H9 (cell line): ENCODE results near the gene IL10. TPM values are rescaled to one million over a fixed set of nuclear protein-coding genes. Genes with fewer than 3 reads are reported as not detected.
"Not testable (repeated sequence)": the region's sequence is repeated elsewhere in the genome, so short reads cannot be mapped to it uniquely, and the experiment has no call there.

ENCODE experiments used
- DNase-seq: peaks from one replicate; pipeline ENCODE4 v3.0.0-alpha.2; 2017
- H2AFZ ChIP-seq: one replicate; pipeline ENCODE4 v1.6.1; 2013; ENCODE audit warnings: mild to moderate bottlenecking, low read length, control low read depth, moderate library complexity
- H2AK5ac ChIP-seq: 2 replicates; pipeline ENCODE4 v1.6.1; 2013; ENCODE audit warnings: low read length, control low read depth, mixed read lengths; ENCODE audit not compliant: insufficient read length
- H2BK120ac ChIP-seq: one replicate; pipeline ENCODE4 v1.6.1; 2013; ENCODE audit warnings: low read depth, mild to moderate bottlenecking, low read length, control low read depth, inconsistent platforms; ENCODE audit not compliant: poor library complexity, severe bottlenecking
- H2BK12ac ChIP-seq: 2 replicates; pipeline ENCODE4 v1.6.1; 2013; ENCODE audit warnings: low read length, control low read depth, mixed read lengths, low read depth; ENCODE audit not compliant: insufficient read length
- H2BK15ac ChIP-seq: 2 replicates; pipeline ENCODE4 v1.6.1; 2013; ENCODE audit warnings: low read depth, low read length, control low read depth
- H2BK20ac ChIP-seq: one replicate; pipeline ENCODE4 v1.6.1; 2013; ENCODE audit warnings: low read depth, mild to moderate bottlenecking, low read length, control low read depth, inconsistent platforms; ENCODE audit not compliant: poor library complexity, severe bottlenecking
- H2BK5ac ChIP-seq: 2 replicates; pipeline ENCODE4 v1.6.1; 2013; ENCODE audit warnings: low read length, control low read depth, mixed read lengths; ENCODE audit not compliant: insufficient read length
- H3K14ac ChIP-seq: 2 replicates; pipeline ENCODE4 v1.6.1; 2013; ENCODE audit warnings: low read length, control low read depth; ENCODE audit not compliant: insufficient read depth
- H3K18ac ChIP-seq: 2 replicates; pipeline ENCODE4 v1.6.1; 2013; ENCODE audit warnings: low read depth, mild to moderate bottlenecking, mixed read lengths, low read length, control low read depth; ENCODE audit not compliant: insufficient read length
- H3K23ac ChIP-seq: 2 replicates; pipeline ENCODE4 v1.6.1; 2013; ENCODE audit warnings: low read length, control low read depth, mixed read lengths, low read depth; ENCODE audit not compliant: insufficient read length
- H3K23me2 ChIP-seq: 2 replicates; pipeline ENCODE4 v1.6.1; 2013; ENCODE audit warnings: low read depth, mild to moderate bottlenecking, mixed read lengths, low read length, control low read depth; ENCODE audit not compliant: insufficient read length, poor library complexity, severe bottlenecking
- H3K27ac ChIP-seq: 2 replicates; pipeline ENCODE4 v1.5.1; 2013; ENCODE audit warnings: low read length, control low read depth, mixed read lengths, low read depth; ENCODE audit not compliant: insufficient read length
- H3K27me3 ChIP-seq: 2 replicates; pipeline ENCODE4 v1.6.1; 2013; ENCODE audit warnings: low read length, control low read depth, inconsistent platforms; ENCODE audit not compliant: insufficient read depth
- H3K4ac ChIP-seq: 2 replicates; pipeline ENCODE4 v1.6.1; 2013; ENCODE audit warnings: low read depth, mild to moderate bottlenecking, control low read depth, inconsistent platforms, low read length, moderate library complexity
- H3K4me1 ChIP-seq: 2 replicates; pipeline ENCODE4 v1.6.1; 2013; ENCODE audit warnings: low read length, control low read depth, inconsistent platforms; ENCODE audit not compliant: insufficient read depth
- H3K4me2 ChIP-seq: 2 replicates; pipeline ENCODE4 v1.6.1; 2013; ENCODE audit warnings: low read length, control low read depth, mixed read lengths; ENCODE audit not compliant: insufficient read length, insufficient read depth
- H3K56ac ChIP-seq: 2 replicates; pipeline ENCODE4 v1.6.1; 2013; ENCODE audit warnings: low read depth, mild to moderate bottlenecking, mixed read lengths, low read length, control low read depth; ENCODE audit not compliant: insufficient read length
- H3K79me1 ChIP-seq: 2 replicates; pipeline ENCODE4 v1.6.1; 2013; ENCODE audit warnings: low read depth, mild to moderate bottlenecking, moderate library complexity, low read length, control low read depth, inconsistent platforms; ENCODE audit not compliant: insufficient read depth, poor library complexity, severe bottlenecking
- H3K79me2 ChIP-seq: 2 replicates; pipeline ENCODE4 v1.6.1; 2013; ENCODE audit warnings: low read length, control low read depth, inconsistent platforms; ENCODE audit not compliant: insufficient read depth
- H3K9ac ChIP-seq: 2 replicates; pipeline ENCODE4 v1.6.1; 2013; ENCODE audit warnings: low read length, control low read depth, mixed read lengths; ENCODE audit not compliant: insufficient read length; ENCODE audit errors: extremely low read depth
- H3K9me3 ChIP-seq: one replicate; pipeline ENCODE4 v1.6.1; 2013; ENCODE audit warnings: low read depth, low read length, inconsistent platforms; ENCODE audit not compliant: control insufficient read depth
- H3T11ph ChIP-seq: one replicate; pipeline ENCODE4 v1.6.1; 2013; ENCODE audit warnings: mild to moderate bottlenecking, low read length, control low read depth, inconsistent platforms
- H4K20me1 ChIP-seq: one replicate; pipeline ENCODE4 v1.6.1; 2013; ENCODE audit not compliant: control insufficient read depth, insufficient read length, insufficient read depth
- H4K5ac ChIP-seq: 2 replicates; pipeline ENCODE4 v1.6.1; 2013; ENCODE audit warnings: low read depth, mild to moderate bottlenecking, mixed read lengths, low read length, control low read depth; ENCODE audit not compliant: insufficient read length
- H4K8ac ChIP-seq: replicated peaks from 2 replicates; pipeline ENCODE4 v1.6.1; 2013; ENCODE audit warnings: low read length, control low read depth, mixed read lengths, low read depth; ENCODE audit not compliant: insufficient read length
- H4K91ac ChIP-seq: 2 replicates; pipeline ENCODE4 v1.6.1; 2013; ENCODE audit warnings: low read depth, mild to moderate bottlenecking, moderate library complexity, mixed read lengths, low read length, control low read depth; ENCODE audit not compliant: insufficient read length
- H3K27ac Mint-ChIP-seq, 3 experiments: 2 replicates in 2 of 3; 3 replicates in 1 of 3; pipeline ENCODE4 v1.8.0; 2020 to 2021; ENCODE audit warnings: mixed read lengths in 3 of 3, mild to moderate bottlenecking in 1 of 3, moderate library complexity in 1 of 3
- H3K27me3 Mint-ChIP-seq: 2 replicates; pipeline ENCODE4 v1.8.0; 2021; ENCODE audit warnings: low read depth, mild to moderate bottlenecking, moderate library complexity, mixed read lengths
- H3K36me3 Mint-ChIP-seq, 3 experiments: 2 replicates in 2 of 3; 3 replicates in 1 of 3; pipeline ENCODE4 v1.8.0; 2020 to 2021; ENCODE audit warnings: low read depth in 3 of 3, mixed read lengths in 3 of 3; ENCODE audit not compliant: insufficient read depth in 1 of 3
- H3K4me1 Mint-ChIP-seq, 2 experiments: 2 replicates each; pipeline ENCODE4 v1.8.0; 2020; ENCODE audit warnings: mixed read lengths in 2 of 2
- H3K4me3 Mint-ChIP-seq, 2 experiments: 2 replicates in 1 of 2; 3 replicates in 1 of 2; pipeline ENCODE4 v1.8.0; 2020 to 2021; ENCODE audit warnings: mild to moderate bottlenecking in 2 of 2, mixed read lengths in 2 of 2, moderate library complexity in 1 of 2
- H3K9me3 Mint-ChIP-seq, 2 experiments: 2 replicates in 1 of 2; 3 replicates in 1 of 2; pipeline ENCODE4 v1.8.0; 2020; ENCODE audit warnings: mild to moderate bottlenecking in 2 of 2, mixed read lengths in 2 of 2, moderate library complexity in 1 of 2
- WGBS: extraction: QIAGEN DNeasy Blood & Tissue Kit; methylation state at CpG from one replicate; pipeline ENCODE4 v1.1.7; 2013; ENCODE audit warnings: missing lambda C conversion rate, low lambda C conversion rate, mixed read lengths; ENCODE audit not compliant: insufficient read length; ENCODE audit errors: extremely low coverage; 5-methylcytosine and 5-hydroxymethylcytosine counted together
- total RNA-seq: library from RNA; stranded (reverse); gene quantifications from 2 replicates; pipeline ENCODE4 v1.2.1, GENCODE V29; 2021
- TF ChIP-seq, protein P1 (sequence below): fragments of 200-600 bp; sonication (generic); conservative IDR thresholded peaks from 3 replicates; pipeline ENCODE4 v1.8.0; 2021; ENCODE audit warnings: antibody characterized with exemption, mild to moderate bottlenecking

IL10 gene
- total RNA-seq, 1 experiment from 2014 or later = not detected

DNA sequence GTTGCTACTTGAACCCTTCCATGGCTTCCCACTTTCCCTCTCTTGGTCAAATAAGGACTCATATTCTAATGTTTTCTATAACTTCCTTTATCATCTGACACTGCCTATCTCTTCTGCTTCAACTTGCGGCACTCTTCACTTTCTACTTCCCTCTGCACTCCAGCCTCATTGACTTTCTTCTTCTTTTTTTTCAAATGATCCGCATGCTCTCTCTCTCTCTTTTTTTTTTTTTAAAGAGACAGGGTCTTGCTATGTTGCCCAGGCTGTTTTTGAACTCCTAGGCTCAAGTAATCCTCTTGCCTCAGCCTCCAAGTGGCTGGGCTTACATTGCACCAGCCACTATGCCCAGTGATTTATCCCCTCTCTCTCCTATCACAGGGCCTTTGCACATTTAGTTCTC, 7.3 kb upstream of the IL10 start:
- H3K9ac ChIP-seq = no peak overlapping the region
- no peaks in the 10 kb centered on the region for H4K20me1 ChIP-seq
- no peak overlapping the region for H3T11ph ChIP-seq
- H3K27ac ChIP-seq = no peak overlapping the region
- no peak overlapping the region for H3K4me2 ChIP-seq
- no peak overlapping the region for H3K18ac ChIP-seq
- H3K4me1 ChIP-seq = no peaks in the 10 kb centered on the region
- H2BK12ac ChIP-seq = no peak overlapping the region
- H2BK5ac ChIP-seq = no peak overlapping the region
- no peaks in the 10 kb centered on the region for H3K79me1 ChIP-seq
- H3K56ac ChIP-seq = no peak overlapping the region
- no peak overlapping the region for H3K23ac ChIP-seq
- H3K27ac Mint-ChIP-seq = no peak overlapping the region
- no peaks in the 10 kb centered on the region for H3K79me2 ChIP-seq
- H3K36me3 Mint-ChIP-seq = no peaks in the 10 kb centered on the region
- H2BK20ac ChIP-seq = no peak overlapping the region
- H3K14ac ChIP-seq = no peak overlapping the region
- no peak overlapping the region for H4K91ac ChIP-seq
- H3K23me2 ChIP-seq = no peaks in the 10 kb centered on the region
- H2BK120ac ChIP-seq = no peak overlapping the region
- H3K27me3 Mint-ChIP-seq = peaks cover 3% of the 10 kb centered on the region; the same call in 1 of the 2 replicates
- no peak for DNase-seq
- no peak overlapping the region for H2AFZ ChIP-seq
- WGBS = no CpG with 5 or more reads among the region's 2 CpGs
- no peak overlapping the region for H3K4ac ChIP-seq
- no peak overlapping the region for H4K5ac ChIP-seq
- no peak overlapping the region for H3K4me3 Mint-ChIP-seq
- TF ChIP-seq, protein P1, sequence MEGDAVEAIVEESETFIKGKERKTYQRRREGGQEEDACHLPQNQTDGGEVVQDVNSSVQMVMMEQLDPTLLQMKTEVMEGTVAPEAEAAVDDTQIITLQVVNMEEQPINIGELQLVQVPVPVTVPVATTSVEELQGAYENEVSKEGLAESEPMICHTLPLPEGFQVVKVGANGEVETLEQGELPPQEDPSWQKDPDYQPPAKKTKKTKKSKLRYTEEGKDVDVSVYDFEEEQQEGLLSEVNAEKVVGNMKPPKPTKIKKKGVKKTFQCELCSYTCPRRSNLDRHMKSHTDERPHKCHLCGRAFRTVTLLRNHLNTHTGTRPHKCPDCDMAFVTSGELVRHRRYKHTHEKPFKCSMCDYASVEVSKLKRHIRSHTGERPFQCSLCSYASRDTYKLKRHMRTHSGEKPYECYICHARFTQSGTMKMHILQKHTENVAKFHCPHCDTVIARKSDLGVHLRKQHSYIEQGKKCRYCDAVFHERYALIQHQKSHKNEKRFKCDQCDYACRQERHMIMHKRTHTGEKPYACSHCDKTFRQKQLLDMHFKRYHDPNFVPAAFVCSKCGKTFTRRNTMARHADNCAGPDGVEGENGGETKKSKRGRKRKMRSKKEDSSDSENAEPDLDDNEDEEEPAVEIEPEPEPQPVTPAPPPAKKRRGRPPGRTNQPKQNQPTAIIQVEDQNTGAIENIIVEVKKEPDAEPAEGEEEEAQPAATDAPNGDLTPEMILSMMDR = no peak
- no peaks in the 10 kb centered on the region for H3K9me3 ChIP-seq
- H3K9me3 Mint-ChIP-seq = no peaks in the 10 kb centered on the region
- no peak overlapping the region for H2BK15ac ChIP-seq
- no peak overlapping the region for H4K8ac ChIP-seq
- H2AK5ac ChIP-seq = no peak overlapping the region
- peaks cover 0 to 10% of the 10 kb centered on the region in 2 experiments; a peak in 3 of 4 replicates for H3K4me1 Mint-ChIP-seq
- no peaks in the 10 kb centered on the region for H3K27me3 ChIP-seq

DNA sequence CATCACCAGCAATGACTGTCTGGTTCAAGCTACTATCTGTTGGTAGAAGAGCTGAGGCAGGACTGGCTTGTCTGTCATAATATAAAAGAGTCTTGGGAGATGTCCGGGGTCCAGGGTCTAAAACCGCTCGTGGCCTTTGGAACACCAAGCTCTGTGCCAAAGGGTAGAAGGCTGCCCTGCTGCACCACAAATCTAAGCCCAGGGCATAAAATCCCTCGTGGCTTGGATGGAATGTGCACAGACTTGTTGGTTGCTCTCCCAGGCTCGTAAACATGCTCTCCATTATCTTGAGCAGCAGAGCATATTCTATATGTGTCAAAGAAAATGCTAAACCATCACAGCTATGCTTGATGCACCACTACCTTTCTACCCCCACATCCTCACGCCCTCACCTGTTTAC, 6.6 kb upstream of the IL10 start:
- no CpG with 5 or more reads among the region's 6 CpGs for WGBS
- not testable (repeated sequence) for H3K14ac ChIP-seq, H3K27me3 Mint-ChIP-seq, H3K27ac ChIP-seq, H3K4me2 ChIP-seq, H3K4ac ChIP-seq, H3K56ac ChIP-seq, H3K4me1 Mint-ChIP-seq, H2BK20ac ChIP-seq, H4K5ac ChIP-seq, H3K27ac Mint-ChIP-seq, H3T11ph ChIP-seq, H3K79me1 ChIP-seq, H2BK12ac ChIP-seq, H3K23me2 ChIP-seq, H4K20me1 ChIP-seq, H3K27me3 ChIP-seq, H4K91ac ChIP-seq, H4K8ac ChIP-seq, H3K9me3 ChIP-seq, H3K36me3 Mint-ChIP-seq, H3K4me3 Mint-ChIP-seq, DNase-seq, H3K9ac ChIP-seq, H2BK15ac ChIP-seq, H3K23ac ChIP-seq, H2AK5ac ChIP-seq, H2BK120ac ChIP-seq, H2AFZ ChIP-seq, H3K4me1 ChIP-seq, H3K79me2 ChIP-seq, H3K18ac ChIP-seq, H2BK5ac ChIP-seq, H3K9me3 Mint-ChIP-seq
